Mucosa of descending colon (tissue), 3 donors: ENCODE data around the gene SH3RF3. TPM values are rescaled to one million over a fixed set of nuclear protein-coding genes. Genes with fewer than 3 reads are reported as not detected.

ENCODE experiments used
- ATAC-seq: fragments of 200-7000 bp; cut with Tn5 transposase; one replicate; pipeline ENCODE4 v1.9.1; 2020; ENCODE audit warnings: mild to moderate bottlenecking, moderate library complexity
- DNase-seq, 3 donors: peaks; one replicate each; pipeline ENCODE4 v3.0.0-alpha.2; 2020
- H3K36me3 ChIP-seq: fragments of 200-600 bp; one replicate; pipeline ENCODE4 v1.8.0; 2021; ENCODE audit warnings: low read depth, mild to moderate bottlenecking
- H3K4me1 ChIP-seq: fragments of 200-600 bp; one replicate; pipeline ENCODE4 v1.8.0; 2021; ENCODE audit warnings: low read depth, mild to moderate bottlenecking
- H3K4me3 ChIP-seq: fragments of 200-600 bp; one replicate; pipeline ENCODE4 v1.8.0; 2021; ENCODE audit warnings: mild to moderate bottlenecking
- H3K9me3 ChIP-seq: fragments of 200-600 bp; one replicate; pipeline ENCODE4 v1.8.0; 2021; ENCODE audit warnings: mild to moderate bottlenecking
- intact Hi-C, 2 donors: fragments of 100-400 bp; cut with DNase I in 1 of 2; cut with micrococcal nuclease in 1 of 2; formaldehyde crosslinking; loops; one replicate each; pipeline versions ENCODE4 v1.11.0 to v1.11.1; 2022; cut with DNase I, micrococcal nuclease
- total RNA-seq, 3 donors: library from RNA; stranded (reverse); fragmentation: NEBNext Ultra II Directional in 2 of 3; extraction: Animal tissue kit (Norgen Biotek cat#: 25700) in 2 of 3; gene quantifications; one replicate each; pipeline versions ENCODE4 v1.2.1 to v1.2.4, GENCODE V29; 2021 to 2023
- TF ChIP-seq, protein P1 (sequence below): fragments of 200-600 bp; IDR thresholded peaks from one replicate; pipeline ENCODE4 v1.8.0; 2022; ENCODE audit warnings: antibody characterized with exemption, mild to moderate bottlenecking
- donor health status: DM: no; HTN: no; CAD: no; lungs with moderate emphysema.
- donor health status: DM: no; HTN: no; CAD: no.
- donor health status: DM: no; HTN: yes; CAD: no.

SH3RF3 gene
- total RNA-seq, 3 donors from 2014 or later: 1.9 to 3.7 (median 3.0) TPM

- no peaks in the 10 kb centered on the region for H3K9me3 ChIP-seq
- TF ChIP-seq, protein P1, sequence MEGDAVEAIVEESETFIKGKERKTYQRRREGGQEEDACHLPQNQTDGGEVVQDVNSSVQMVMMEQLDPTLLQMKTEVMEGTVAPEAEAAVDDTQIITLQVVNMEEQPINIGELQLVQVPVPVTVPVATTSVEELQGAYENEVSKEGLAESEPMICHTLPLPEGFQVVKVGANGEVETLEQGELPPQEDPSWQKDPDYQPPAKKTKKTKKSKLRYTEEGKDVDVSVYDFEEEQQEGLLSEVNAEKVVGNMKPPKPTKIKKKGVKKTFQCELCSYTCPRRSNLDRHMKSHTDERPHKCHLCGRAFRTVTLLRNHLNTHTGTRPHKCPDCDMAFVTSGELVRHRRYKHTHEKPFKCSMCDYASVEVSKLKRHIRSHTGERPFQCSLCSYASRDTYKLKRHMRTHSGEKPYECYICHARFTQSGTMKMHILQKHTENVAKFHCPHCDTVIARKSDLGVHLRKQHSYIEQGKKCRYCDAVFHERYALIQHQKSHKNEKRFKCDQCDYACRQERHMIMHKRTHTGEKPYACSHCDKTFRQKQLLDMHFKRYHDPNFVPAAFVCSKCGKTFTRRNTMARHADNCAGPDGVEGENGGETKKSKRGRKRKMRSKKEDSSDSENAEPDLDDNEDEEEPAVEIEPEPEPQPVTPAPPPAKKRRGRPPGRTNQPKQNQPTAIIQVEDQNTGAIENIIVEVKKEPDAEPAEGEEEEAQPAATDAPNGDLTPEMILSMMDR: no peak
- ATAC-seq (no peak), DNase-seq (no peak)
- intact Hi-C loops: no loop called here
- no peaks in the 10 kb centered on the region for H3K4me1 ChIP-seq
- H3K4me3 ChIP-seq: no peak overlapping the region
- no peaks in the 10 kb centered on the region for H3K36me3 ChIP-seq
Observed at GRCh38 chr2:109275120-109276012, 146.4 kb downstream of the SH3RF3 start.

- TF ChIP-seq, protein P1: no peak
- no peak overlapping the region for H3K4me3 ChIP-seq
- H3K9me3 ChIP-seq: no peaks in the 10 kb centered on the region
- no peaks in the 10 kb centered on the region for H3K4me1 ChIP-seq
- no peak for ATAC-seq
- intact Hi-C loops: no loop called here
- H3K36me3 ChIP-seq: no peaks in the 10 kb centered on the region
- no peak for DNase-seq
Observed at GRCh38 chr2:109277406-109277805, 148.4 kb downstream of the SH3RF3 start.

DNA sequence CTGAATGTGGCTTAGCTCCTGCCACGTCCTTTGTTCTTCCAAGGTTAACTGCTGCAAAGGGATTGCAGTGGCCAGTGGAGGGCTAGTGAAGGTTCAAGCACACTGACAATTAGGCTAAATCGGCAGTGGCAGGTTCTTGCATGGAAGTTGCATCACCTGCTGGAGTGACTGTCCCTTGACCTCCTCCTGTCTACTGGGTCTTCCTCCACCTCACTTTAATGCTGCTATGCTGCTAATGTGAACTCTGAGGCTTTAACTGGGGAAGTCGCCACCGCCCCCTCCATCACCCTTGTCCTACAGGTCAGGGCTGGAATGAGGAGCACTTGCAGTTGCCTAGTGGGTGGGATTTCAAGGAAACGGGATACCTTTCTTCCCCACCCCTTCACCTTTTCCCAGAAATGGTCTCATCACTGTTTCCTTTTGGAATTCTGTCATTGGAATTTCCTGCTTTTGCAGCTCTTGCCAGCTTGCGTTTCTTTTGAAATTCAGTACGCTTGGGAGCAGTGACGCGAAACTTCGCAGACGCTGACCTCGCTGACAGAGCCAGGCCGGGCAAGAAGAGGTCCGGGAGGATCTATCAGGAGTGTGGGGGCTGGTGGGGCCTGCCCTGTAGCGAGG is 150.3 kb downstream of the SH3RF3 start:
- intact Hi-C loops: no loop called here
- H3K36me3 ChIP-seq: no peaks in the 10 kb centered on the region
- ATAC-seq: no peak
- no peaks in the 10 kb centered on the region for H3K9me3 ChIP-seq
- no peaks in the 10 kb centered on the region for H3K4me1 ChIP-seq
- no peak overlapping the region for H3K4me3 ChIP-seq
- TF ChIP-seq, protein P1: no peak
- DNase-seq: no peak

GRCh38 chr2:109280804-109281203 is 151.8 kb downstream of the SH3RF3 start:
- no peaks in the 10 kb centered on the region for H3K36me3 ChIP-seq
- intact Hi-C loops: no loop called here
- no peaks in the 10 kb centered on the region for H3K4me1 ChIP-seq
- H3K4me3 ChIP-seq: no peak overlapping the region
- no peaks in the 10 kb centered on the region for H3K9me3 ChIP-seq
- ATAC-seq (no peak), DNase-seq (no peak)
- TF ChIP-seq, protein P1: no peak

GRCh38 chr2:109282360-109282759 is 153.4 kb downstream of the SH3RF3 start:
- TF ChIP-seq, protein P1: no peak
- Histone ChIP-seq H3K36me3 (no peaks in the 10 kb centered on the region), H3K4me1 (no peaks in the 10 kb centered on the region), H3K4me3 (no peak overlapping the region), H3K9me3 (no peaks in the 10 kb centered on the region)
- intact Hi-C loops: no loop called here
- DNase-seq (no peak), ATAC-seq (no peak)
